Activated CD8-positive, alpha-beta T cell treated with anti-CD3 and anti-CD28 coated beads, Interleukin-2, amount 10 ng/mL, durations not matched to agents 7 days and 5 days (primary cell): ENCODE results near the gene THAP6. TPM values are rescaled to one million over a fixed set of nuclear protein-coding genes. Genes with fewer than 3 reads are reported as not detected.

Source experiments
- ATAC-seq: fragments of 150-1000 bp; cut with Tn5 transposase; one replicate; pipeline ENCODE4 v1.10.0; 2021; ENCODE audit warnings: moderate library complexity
- CTCF ChIA-PET: fragments of 350-600 bp; sonication (Branson Sonifier 250); formaldehyde crosslinking; loops from one replicate; lab custom pipeline; 2021; ENCODE audit warnings: antibody characterized with exemption; lab: Charles Lee
- POLR2A ChIA-PET: fragments of 350-600 bp; sonication (Branson Sonifier 250); formaldehyde crosslinking; loops from one replicate; lab custom pipeline; 2021; ENCODE audit warnings: antibody characterized with exemption; lab: Charles Lee
- DNase-seq: peaks from one replicate; pipeline ENCODE4 v3.0.0-alpha.2; 2020
- H3K27ac Mint-ChIP-seq: one replicate; pipeline ENCODE4 v1.8.0; 2021; ENCODE audit warnings: mild to moderate bottlenecking, mixed read lengths
- H3K27me3 Mint-ChIP-seq: one replicate; pipeline ENCODE4 v1.8.0; 2021; ENCODE audit warnings: low read depth, mixed read lengths
- H3K36me3 Mint-ChIP-seq: one replicate; pipeline ENCODE4 v1.8.0; 2021; ENCODE audit warnings: low read depth, mixed read lengths
- H3K4me1 Mint-ChIP-seq: one replicate; pipeline ENCODE4 v1.8.0; 2021; ENCODE audit warnings: low read depth, mixed read lengths
- H3K4me3 Mint-ChIP-seq: one replicate; pipeline ENCODE4 v1.8.0; 2021; ENCODE audit warnings: mild to moderate bottlenecking, mixed read lengths
- H3K9me3 Mint-ChIP-seq: one replicate; pipeline ENCODE4 v1.8.0; 2022; ENCODE audit warnings: mixed read lengths; ENCODE audit not compliant: insufficient read depth
- total RNA-seq, 2 experiments: library from RNA; stranded (reverse); gene quantifications; one replicate each; pipeline ENCODE4 v1.2.3, GENCODE V29; 2021

The THAP6 gene
- total RNA-seq, result 10 to 100 TPM; 16.1 to 16.7 TPM

DNA sequence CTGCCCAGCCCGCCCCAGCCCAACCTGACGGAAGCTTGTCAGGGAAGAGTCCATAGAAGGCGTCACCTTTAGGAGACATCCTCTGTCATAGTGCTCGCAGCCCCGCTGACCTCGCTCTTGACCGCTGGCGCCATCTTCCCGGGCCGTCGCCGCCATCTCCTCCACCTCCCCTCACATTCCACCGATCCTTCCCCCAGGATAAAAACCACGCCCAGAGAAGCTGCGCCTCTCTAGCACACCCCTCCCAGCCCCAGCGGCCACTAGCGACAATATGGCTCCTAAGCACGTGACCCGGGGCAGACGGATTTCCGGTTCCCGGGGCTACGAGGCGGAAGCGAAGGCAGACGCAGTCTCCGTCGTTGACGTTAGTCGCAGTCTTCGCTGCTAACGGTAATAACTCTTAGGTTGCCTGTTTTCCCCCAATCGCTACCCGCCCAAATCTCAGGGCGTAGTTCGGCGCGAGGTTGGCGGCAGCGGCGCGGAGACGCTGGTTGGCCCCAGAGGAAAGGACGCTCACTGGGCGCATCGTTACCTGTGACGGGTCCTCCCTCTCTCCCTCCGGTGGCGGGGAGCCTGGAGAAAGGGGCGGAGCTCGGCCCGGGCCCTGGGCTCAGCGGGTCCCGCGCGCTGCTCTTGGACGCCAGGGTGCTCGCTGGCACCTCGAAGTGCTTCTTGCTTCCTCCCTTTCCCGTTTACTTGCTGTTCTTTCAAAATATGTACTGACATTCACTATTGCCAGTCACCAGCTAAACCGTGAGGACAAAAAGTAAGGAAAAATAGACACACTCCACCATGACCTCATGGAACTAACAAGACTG lies at the start of gene THAP6, which contains the start of gene RCHY1:
THAP6 (plus strand) TSS at position 343 of the 818 bp plus-strand sequence. CDS start 980 bp downstream, outside the sequence.
RCHY1 (minus strand) TSS at position 273 of the 818 bp plus-strand sequence; CDS start at position 156, 117 bp downstream.
- H3K27me3 Mint-ChIP-seq, result no peaks in the 10 kb centered on the region
- H3K4me3 Mint-ChIP-seq, result no peak within 1 kb of the TSS
- H3K9me3 Mint-ChIP-seq, result no peaks in the 10 kb centered on the region
- ChIA-PET POLR2A (interaction anchor here (0.6 to 1.9 kb wide), 12 partner anchors 9 to 1562 kb away, joined by 3 to 13 read pairs (median 4); partner anchors contain the start of gene USO1), CTCF (interaction anchor here (1.1 to 3.0 kb wide), 10 partner anchors 9 to 581 kb away, joined by 3 to 14 read pairs (median 4); partner anchors contain the start of genes G3BP2, ODAPH, PARM1 and USO1)
- H3K36me3 Mint-ChIP-seq, result peaks cover 35% of the 10 kb centered on the region
- DNase-seq (peak; percentile 95), ATAC-seq (peak; percentile 94)
- H3K27ac Mint-ChIP-seq, result peak within 1 kb of the TSS; percentile 100
- peaks cover 47% of the 10 kb centered on the region for H3K4me1 Mint-ChIP-seq

GRCh38 chr4:75469896-75470295 lies 44.4 kb upstream of the THAP6 start:
- H3K4me3 Mint-ChIP-seq, result no peak overlapping the region
- H3K4me1 Mint-ChIP-seq, result no peaks in the 10 kb centered on the region
- DNase-seq, result no peak
- ATAC-seq, result no peak
- no peaks in the 10 kb centered on the region for H3K27me3 Mint-ChIP-seq
- ChIA-PET CTCF (no interaction called here), POLR2A (no interaction called here)
- H3K27ac Mint-ChIP-seq, result no peak overlapping the region
- H3K9me3 Mint-ChIP-seq, result no peaks in the 10 kb centered on the region
- H3K36me3 Mint-ChIP-seq, result peaks cover 5% of the 10 kb centered on the region

DNA sequence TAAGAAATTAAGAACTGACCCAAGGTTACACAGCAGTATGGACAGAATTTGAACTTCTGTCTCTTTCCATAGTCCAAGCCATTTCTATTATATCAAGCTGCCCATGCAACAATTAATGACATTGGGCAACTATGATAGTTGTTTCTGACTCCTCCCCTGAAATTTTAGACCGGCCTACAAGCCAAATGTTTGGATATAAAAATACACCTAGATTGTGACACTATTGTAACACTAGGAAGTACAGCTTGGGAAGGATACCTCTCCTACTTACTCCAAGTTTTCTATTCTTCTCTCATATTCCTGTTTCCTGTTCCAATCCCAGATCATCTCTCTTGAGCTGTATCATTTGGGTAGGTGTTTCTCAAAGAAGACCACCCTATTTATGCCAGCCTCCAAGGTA lies 43.5 kb upstream of the THAP6 start:
- H3K9me3 Mint-ChIP-seq, result no peaks in the 10 kb centered on the region
- H3K27me3 Mint-ChIP-seq, result no peaks in the 10 kb centered on the region
- H3K4me3 Mint-ChIP-seq, result no peak overlapping the region
- CTCF ChIA-PET, result no interaction called here
- no peak overlapping the region for H3K27ac Mint-ChIP-seq
- H3K4me1 Mint-ChIP-seq, result no peaks in the 10 kb centered on the region
- POLR2A ChIA-PET, result no interaction called here
- DNase-seq, result no peak
- no peak for ATAC-seq
- peaks cover 8% of the 10 kb centered on the region for H3K36me3 Mint-ChIP-seq

GRCh38 chr4:75477201-75477600 lies 37.1 kb upstream of the THAP6 start:
- Mint-ChIP-seq H3K27ac (no peak overlapping the region), H3K36me3 (peaks cover 59% of the 10 kb centered on the region), H3K9me3 (peaks cover 15% of the 10 kb centered on the region), H3K4me1 (no peaks in the 10 kb centered on the region), H3K4me3 (no peak overlapping the region), H3K27me3 (no peaks in the 10 kb centered on the region)
- ChIA-PET CTCF (no interaction called here), POLR2A (interaction anchor here (0.6 kb wide), 1 partner anchor 1897 kb away, joined by 5 read pairs; no protein-coding TSS in a partner anchor)
- no peak for ATAC-seq
- no peak for DNase-seq

GRCh38 chr4:75484190-75484589 lies 30.1 kb upstream of the THAP6 start:
- Mint-ChIP-seq H3K4me3 (no peak overlapping the region), H3K36me3 (peaks cover 44% of the 10 kb centered on the region)

DNA sequence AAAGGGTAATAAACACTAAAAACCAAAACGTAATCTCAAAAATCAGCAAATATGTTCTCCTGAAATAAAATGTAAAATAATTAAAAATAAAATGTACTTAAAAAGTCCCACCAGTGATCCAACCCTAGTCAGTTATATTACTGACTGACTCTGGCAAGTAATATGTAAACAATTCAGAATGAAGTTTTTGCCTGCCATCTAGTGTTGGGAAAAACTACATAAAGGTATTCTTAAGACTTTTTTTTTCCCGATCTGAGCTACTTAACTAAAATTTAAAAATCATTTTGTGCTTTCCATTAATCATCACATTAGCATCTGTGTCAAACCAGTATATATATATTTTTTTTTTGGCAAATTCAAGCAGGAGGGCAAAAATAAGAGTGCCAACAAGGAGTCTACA lies 24.1 kb upstream of the THAP6 start:
- ATAC-seq, result no peak
- H3K9me3 Mint-ChIP-seq, result no peaks in the 10 kb centered on the region
- no peak overlapping the region for H3K4me3 Mint-ChIP-seq
- POLR2A ChIA-PET, result no interaction called here
- H3K36me3 Mint-ChIP-seq, result peaks cover 36% of the 10 kb centered on the region
- CTCF ChIA-PET, result interaction anchor here (0.6 to 1.5 kb wide), 2 partner anchors 18 to 607 kb away, joined by 3 read pairs; no protein-coding TSS in a partner anchor
- H3K4me1 Mint-ChIP-seq, result no peaks in the 10 kb centered on the region
- H3K27me3 Mint-ChIP-seq, result no peaks in the 10 kb centered on the region
- H3K27ac Mint-ChIP-seq, result no peak overlapping the region
- no peak for DNase-seq

More at GRCh38 chr4:75484190-75484589, 30.1 kb upstream of the THAP6 start:
- CTCF ChIA-PET, result no interaction called here
- H3K27ac Mint-ChIP-seq, result no peak overlapping the region
- DNase-seq (no peak), ATAC-seq (no peak)
- H3K4me1 Mint-ChIP-seq, result no peaks in the 10 kb centered on the region
- H3K27me3 Mint-ChIP-seq, result no peaks in the 10 kb centered on the region
- H3K9me3 Mint-ChIP-seq, result no peaks in the 10 kb centered on the region
- POLR2A ChIA-PET, result no interaction called here

DNA sequence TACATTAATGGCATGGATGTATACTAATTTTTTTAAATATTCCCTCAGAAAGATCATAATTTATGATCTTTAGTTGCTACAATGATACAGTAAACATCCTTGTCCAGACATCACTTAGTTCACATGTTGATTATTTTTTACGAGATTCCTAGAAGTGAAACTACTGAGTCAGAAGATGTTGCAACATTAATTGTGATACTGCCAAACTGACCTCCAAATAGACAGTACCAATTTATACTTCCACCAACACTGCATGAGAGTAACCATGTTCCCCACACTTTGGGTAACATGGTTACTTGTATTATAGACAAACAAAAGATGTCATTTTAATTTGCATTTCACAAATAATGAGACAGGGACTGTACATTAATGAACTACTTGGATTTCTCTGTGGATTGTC lies 19.7 kb upstream of the THAP6 start:
- DNase-seq (no peak), ATAC-seq (no peak)
- Mint-ChIP-seq H3K27ac (no peak overlapping the region), H3K36me3 (peaks cover 58% of the 10 kb centered on the region), H3K27me3 (no peaks in the 10 kb centered on the region), H3K4me1 (peaks cover 9% of the 10 kb centered on the region), H3K9me3 (no peaks in the 10 kb centered on the region), H3K4me3 (no peak overlapping the region)
- POLR2A ChIA-PET, result no interaction called here
- CTCF ChIA-PET, result no interaction called here

DNA sequence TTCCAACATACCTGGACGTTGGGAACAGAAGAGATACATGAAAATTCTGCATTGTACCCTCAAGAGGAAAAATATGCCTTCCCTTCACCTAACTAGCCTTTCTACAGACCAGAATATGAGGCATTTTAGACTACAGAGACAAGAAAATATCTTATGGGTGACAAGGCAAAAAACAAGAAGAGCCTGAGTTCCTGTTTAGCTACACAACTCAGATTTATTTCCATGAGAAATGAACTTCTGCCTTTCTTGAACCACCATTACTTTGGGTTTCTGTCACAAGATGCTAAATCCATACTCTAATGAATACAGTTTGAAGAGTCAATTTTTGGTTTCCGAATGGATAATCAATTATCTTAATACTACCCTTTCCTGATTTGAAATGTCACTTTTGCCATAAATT lies 18.8 kb upstream of the THAP6 start:
- CTCF ChIA-PET, result no interaction called here
- peaks cover 10% of the 10 kb centered on the region for H3K4me1 Mint-ChIP-seq

DNA sequence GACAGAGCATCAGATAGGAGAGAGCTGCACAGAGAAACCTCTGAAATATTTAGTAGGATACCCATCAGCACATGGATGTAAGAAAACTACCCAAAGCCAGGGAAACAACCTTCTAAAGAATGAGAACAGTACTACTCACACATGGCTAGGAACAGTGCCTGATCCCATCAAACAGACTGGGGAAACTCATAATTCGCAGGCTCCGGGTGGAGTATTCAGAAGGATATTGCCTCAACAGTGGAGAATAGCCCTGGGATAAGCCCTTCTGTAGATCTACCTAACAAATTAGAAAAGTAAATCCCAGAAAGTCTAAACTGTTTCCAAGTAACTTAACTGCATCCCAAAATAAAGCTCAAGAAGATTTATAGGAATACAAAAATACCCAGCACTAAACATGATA lies 17.9 kb upstream of the THAP6 start:
- H3K4me3 Mint-ChIP-seq, result no peak overlapping the region
- peaks cover 57% of the 10 kb centered on the region for H3K36me3 Mint-ChIP-seq
- ChIA-PET CTCF (no interaction called here), POLR2A (interaction anchor here (0.6 to 1.4 kb wide), 2 partner anchors 10 to 228 kb away, joined by 3 to 5 read pairs; partner anchors contain the start of gene USO1)
- H3K9me3 Mint-ChIP-seq, result no peaks in the 10 kb centered on the region
- H3K4me1 Mint-ChIP-seq, result peaks cover 10% of the 10 kb centered on the region
- no peak for ATAC-seq
- no peaks in the 10 kb centered on the region for H3K27me3 Mint-ChIP-seq
- no peak for DNase-seq
- no peak overlapping the region for H3K27ac Mint-ChIP-seq

More for the DNA sequence above, 18.8 kb upstream of the THAP6 start:
- ATAC-seq (no peak), DNase-seq (no peak)
- no peak overlapping the region for H3K27ac Mint-ChIP-seq
- peaks cover 59% of the 10 kb centered on the region for H3K36me3 Mint-ChIP-seq
- H3K9me3 Mint-ChIP-seq, result no peaks in the 10 kb centered on the region
- POLR2A ChIA-PET, result interaction anchor here (1.4 kb wide), 1 partner anchor 10 kb away, joined by 5 read pairs; no protein-coding TSS in a partner anchor
- no peaks in the 10 kb centered on the region for H3K27me3 Mint-ChIP-seq
- H3K4me3 Mint-ChIP-seq, result no peak overlapping the region

DNA sequence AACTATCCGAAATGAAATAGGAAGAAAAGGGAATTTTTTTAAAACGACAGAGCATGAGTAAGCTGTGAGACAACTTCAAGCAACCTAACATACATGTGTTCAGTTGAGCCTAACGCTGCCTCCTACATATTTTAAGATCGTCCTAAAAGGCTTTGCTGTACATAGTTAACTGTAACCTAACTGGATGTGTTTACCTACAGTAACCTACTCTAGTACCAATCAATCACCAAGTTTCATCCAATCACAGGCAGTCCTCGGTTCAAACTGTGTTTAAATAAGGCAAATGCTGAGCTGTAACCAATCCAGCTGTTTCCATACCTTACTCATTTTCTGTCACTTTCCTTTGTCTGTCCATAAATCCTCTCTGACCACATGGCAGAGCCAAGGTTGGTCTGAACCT lies 17.1 kb upstream of the THAP6 start:
- Mint-ChIP-seq H3K27ac (no peak overlapping the region), H3K36me3 (peaks cover 59% of the 10 kb centered on the region), H3K4me1 (peaks cover 10% of the 10 kb centered on the region), H3K27me3 (no peaks in the 10 kb centered on the region), H3K9me3 (no peaks in the 10 kb centered on the region), H3K4me3 (no peak overlapping the region)
- ChIA-PET CTCF (no interaction called here), POLR2A (no interaction called here)
- ATAC-seq (no peak), DNase-seq (no peak)

DNA sequence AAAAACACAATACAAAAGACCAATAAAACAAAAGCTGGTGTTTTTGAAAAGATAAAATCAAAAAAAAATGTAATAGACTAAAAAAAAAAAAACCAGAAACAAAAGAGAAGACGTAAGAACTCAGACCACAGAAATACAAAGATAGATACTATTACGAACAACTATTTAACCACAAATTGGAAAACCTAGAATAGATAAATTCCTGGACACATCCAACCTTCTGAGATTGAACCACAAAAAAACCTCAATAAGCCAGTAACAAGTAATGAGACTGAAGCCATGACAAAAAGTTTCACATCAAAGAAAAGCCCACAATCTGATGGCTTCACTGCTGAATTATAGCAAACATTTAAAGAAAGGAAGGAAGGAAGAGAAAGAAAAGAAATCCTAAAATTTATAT lies 16.2 kb upstream of the THAP6 start:
- H3K27me3 Mint-ChIP-seq, result no peaks in the 10 kb centered on the region
- H3K9me3 Mint-ChIP-seq, result no peaks in the 10 kb centered on the region
- H3K4me3 Mint-ChIP-seq, result no peak overlapping the region
- peaks cover 60% of the 10 kb centered on the region for H3K36me3 Mint-ChIP-seq
- no peak for DNase-seq
- ChIA-PET POLR2A (no interaction called here), CTCF (no interaction called here)
- no peak overlapping the region for H3K27ac Mint-ChIP-seq
- peaks cover 10% of the 10 kb centered on the region for H3K4me1 Mint-ChIP-seq
- no peak for ATAC-seq

DNA sequence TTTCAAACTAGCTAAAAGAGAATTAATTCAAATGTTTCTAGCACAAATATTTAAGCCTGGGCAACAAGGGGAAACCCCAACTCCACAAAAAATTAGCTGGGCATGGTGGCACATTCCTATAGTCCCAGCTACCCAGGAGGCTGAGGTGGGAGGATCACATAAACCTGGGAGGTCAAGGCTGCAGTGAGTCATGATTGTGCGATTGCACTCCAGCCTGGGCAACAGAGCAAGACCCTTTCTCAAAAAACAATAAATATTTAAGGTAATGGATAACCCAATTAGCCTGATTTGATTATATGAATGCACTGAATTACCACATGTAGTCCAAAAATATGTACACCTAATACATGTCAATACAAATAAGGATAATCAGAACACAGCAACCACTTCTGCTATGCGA lies 14.4 kb upstream of the THAP6 start:
- ChIA-PET POLR2A (interaction anchor here (1.5 kb wide), 1 partner anchor 15 kb away, joined by 5 read pairs; the partner anchor contains the start of genes RCHY1 and THAP6), CTCF (interaction anchor here (0.8 to 1.0 kb wide), 2 partner anchors 14 to 19 kb away, joined by 3 read pairs; partner anchors contain the start of genes RCHY1 and THAP6)
- peaks cover 10% of the 10 kb centered on the region for H3K4me1 Mint-ChIP-seq
- H3K27ac Mint-ChIP-seq, result no peak overlapping the region
- ATAC-seq (no peak), DNase-seq (no peak)
- H3K36me3 Mint-ChIP-seq, result peaks cover 63% of the 10 kb centered on the region
- no peaks in the 10 kb centered on the region for H3K9me3 Mint-ChIP-seq
- H3K4me3 Mint-ChIP-seq, result no peak overlapping the region
- no peaks in the 10 kb centered on the region for H3K27me3 Mint-ChIP-seq
